Esophagus (tissue), 2 donors: ENCODE results near the gene MYO16. TPM values are rescaled to one million over a fixed set of nuclear protein-coding genes. Genes with fewer than 3 reads are reported as not detected.
"Not testable (repeated sequence)": the region's sequence is repeated elsewhere in the genome, so short reads cannot be mapped to it uniquely, and the experiment has no call there.

ENCODE experiments used
- H3K27ac ChIP-seq, 2 donors: one replicate each; pipeline ENCODE4 v1.5.1; 2013; ENCODE audit warnings: low read depth in 2 of 2, mild to moderate bottlenecking in 2 of 2, inconsistent platforms in 1 of 2, low read length in 1 of 2, moderate library complexity in 1 of 2
- H3K27me3 ChIP-seq, 2 donors: one replicate each; pipeline ENCODE4 v1.6.1; 2013; ENCODE audit warnings: low read length in 2 of 2, control low read depth in 1 of 2, mild to moderate bottlenecking in 1 of 2; ENCODE audit not compliant: insufficient read depth in 2 of 2, control insufficient read depth in 1 of 2
- H3K36me3 ChIP-seq, 2 donors: one replicate each; pipeline ENCODE4 v1.6.1; 2013; ENCODE audit warnings: low read length in 1 of 2; ENCODE audit not compliant: control insufficient read depth in 2 of 2, insufficient read depth in 2 of 2
- H3K4me1 ChIP-seq, 2 donors: one replicate each; pipeline ENCODE4 v1.6.1; 2013; ENCODE audit warnings: low read length in 1 of 2; ENCODE audit not compliant: control insufficient read depth in 2 of 2, insufficient read depth in 2 of 2
- H3K4me3 ChIP-seq, 2 donors: one replicate each; pipeline ENCODE4 v1.5.1; 2013; ENCODE audit warnings: low read length in 2 of 2, mild to moderate bottlenecking in 2 of 2, low read depth in 1 of 2, moderate library complexity in 1 of 2
- H3K9me3 ChIP-seq, 2 donors: one replicate each; pipeline ENCODE4 v1.6.1; 2013; ENCODE audit warnings: mild to moderate bottlenecking in 2 of 2, low read depth in 1 of 2, low read length in 1 of 2, moderate library complexity in 1 of 2; ENCODE audit not compliant: control insufficient read depth in 2 of 2, insufficient read depth in 1 of 2
- WGBS, 2 donors: extraction: QIAGEN DNeasy Blood & Tissue Kit; methylation state at CpG; one replicate each; pipeline ENCODE4 v1.1.7; 2013; 5-methylcytosine and 5-hydroxymethylcytosine counted together
- polyA plus RNA-seq, 2 donors: library from polyadenylated mRNA; stranded (reverse); fragments of 200-250 nt; gene quantifications; one replicate each; pipeline ENCODE4 v1.2.3, GENCODE V29; 2013
- donor health status: healthy with polysubstance abuse.
- donor health status: Bipolar disorder and iron deficiency.

The MYO16 gene
- polyA plus RNA-seq, 2 donors, result 0.06 to 0.18 TPM

GRCh38 chr13:108779308-108779707 is 149.9 kb downstream of the MYO16 start:
- no peaks in the 10 kb centered on the region for H3K27me3 ChIP-seq
- WGBS, 2 donors, result 72 to 94% methylated on average over 2 of the region's 2 CpGs
- H3K4me3 ChIP-seq, result no peak overlapping the region
- no peaks in the 10 kb centered on the region for H3K4me1 ChIP-seq
- H3K9me3 ChIP-seq, result no peaks in the 10 kb centered on the region
- H3K36me3 ChIP-seq, result no peaks in the 10 kb centered on the region
- H3K27ac ChIP-seq, result no peak overlapping the region

- Histone ChIP-seq H3K36me3 (no peaks in the 10 kb centered on the region), H3K27ac (no peak overlapping the region), H3K27me3 (no peaks in the 10 kb centered on the region), H3K9me3 (no peaks in the 10 kb centered on the region), H3K4me1 (no peaks in the 10 kb centered on the region), H3K4me3 (no peak overlapping the region)
- 73 to 82% methylated on average over 3 of the region's 3 CpGs for WGBS, 2 donors
These were observed 151.3 kb downstream of the MYO16 start for GRCh38 chr13:108780706-108781105.

- Histone ChIP-seq H3K4me1 (no peaks in the 10 kb centered on the region), H3K4me3 (no peak overlapping the region), H3K36me3 (no peaks in the 10 kb centered on the region), H3K27ac (no peak overlapping the region), H3K27me3 (no peaks in the 10 kb centered on the region), H3K9me3 (no peaks in the 10 kb centered on the region)
- 51 to 64% methylated on average over 4 of the region's 4 CpGs for WGBS, 2 donors
These were observed 151.9 kb downstream of the MYO16 start for GRCh38 chr13:108781312-108781711.

- H3K9me3 ChIP-seq, H3K27me3 ChIP-seq, H3K36me3 ChIP-seq, H3K27ac ChIP-seq, H3K4me1 ChIP-seq, H3K4me3 ChIP-seq: not testable (repeated sequence)
- 54 to 57% methylated on average over 2 of the region's 2 CpGs for whole genome bisulfite sequencing, 2 donors
These were observed 153.1 kb downstream of the MYO16 start for GRCh38 chr13:108782480-108782879.

- Histone ChIP-seq H3K4me1 (no peaks in the 10 kb centered on the region), H3K4me3 (no peak overlapping the region), H3K27ac (no peak overlapping the region), H3K36me3 (no peaks in the 10 kb centered on the region), H3K27me3 (no peaks in the 10 kb centered on the region), H3K9me3 (peaks cover 0 to 2% of the 10 kb centered on the region in 2 donors)
- 72 to 74% methylated on average over 3 of the region's 3 CpGs for WGBS, 2 donors
These were observed 156.4 kb downstream of the MYO16 start for GRCh38 chr13:108785844-108786243.

GRCh38 chr13:108786456-108787200 is 157.2 kb downstream of the MYO16 start:
- Histone ChIP-seq H3K27ac (no peak overlapping the region), H3K4me1 (no peaks in the 10 kb centered on the region), H3K27me3 (no peaks in the 10 kb centered on the region), H3K9me3 (peaks cover 0 to 2% of the 10 kb centered on the region in 2 donors), H3K4me3 (no peak overlapping the region), H3K36me3 (no peaks in the 10 kb centered on the region)
- 55 to 65% methylated on average over 11 of the region's 11 CpGs for WGBS, 2 donors

- Histone ChIP-seq H3K27me3 (no peaks in the 10 kb centered on the region), H3K36me3 (no peaks in the 10 kb centered on the region), H3K9me3 (peaks cover 0 to 2% of the 10 kb centered on the region in 2 donors), H3K4me3 (no peak overlapping the region), H3K27ac (no peak overlapping the region), H3K4me1 (no peaks in the 10 kb centered on the region)
- 76 to 78% methylated on average over 14 of the region's 14 CpGs for WGBS, 2 donors
These were observed 158.4 kb downstream of the MYO16 start for GRCh38 chr13:108787700-108788414.

GRCh38 chr13:108789476-108789875 is 160.1 kb downstream of the MYO16 start:
- Histone ChIP-seq H3K36me3 (no peaks in the 10 kb centered on the region), H3K27ac (no peak overlapping the region), H3K9me3 (peaks cover 0 to 2% of the 10 kb centered on the region in 2 donors), H3K4me3 (no peak overlapping the region), H3K27me3 (no peaks in the 10 kb centered on the region), H3K4me1 (no peaks in the 10 kb centered on the region)
- WGBS, 2 donors, result 83 to 86% methylated on average over 2 of the region's 2 CpGs

- Histone ChIP-seq H3K36me3 (no peaks in the 10 kb centered on the region), H3K9me3 (peaks cover 0 to 3% of the 10 kb centered on the region in 2 donors), H3K27me3 (no peaks in the 10 kb centered on the region), H3K27ac (no peak overlapping the region), H3K4me1 (no peaks in the 10 kb centered on the region), H3K4me3 (no peak overlapping the region)
- 58 to 60% methylated on average over 4 of the region's 4 CpGs for WGBS, 2 donors
These were observed 166.4 kb downstream of the MYO16 start for GRCh38 chr13:108795841-108796240.

GRCh38 chr13:108797354-108797753 is 167.9 kb downstream of the MYO16 start:
- Histone ChIP-seq H3K4me3 (no peak overlapping the region), H3K9me3 (peaks cover 0 to 3% of the 10 kb centered on the region in 2 donors), H3K4me1 (no peaks in the 10 kb centered on the region), H3K27me3 (no peaks in the 10 kb centered on the region), H3K27ac (no peak overlapping the region), H3K36me3 (no peaks in the 10 kb centered on the region)
- WGBS, 2 donors, result 76 to 85% methylated on average over 3 of the region's 3 CpGs
